Osteoblast (primary cell): ENCODE data around the gene BIRC5. TPM values are rescaled to one million over a fixed set of nuclear protein-coding genes. Genes with fewer than 3 reads are reported as not detected.
A peak's percentile ranks its signal among the peaks of the same experiment; 100 is the strongest.

Source experiments
- DNase-seq: peaks from one replicate; pipeline ENCODE4 v3.0.0; 2011; ENCODE audit warnings: low spot score, mixed read lengths; ENCODE audit not compliant: insufficient read length; ENCODE audit errors: missing footprints
- H2AFZ ChIP-seq: 2 replicates; pipeline ENCODE4 v1.6.0; 2011; ENCODE audit warnings: mild to moderate bottlenecking, low read length
- H3K27ac ChIP-seq: 2 replicates; pipeline ENCODE4 v1.5.1; 2011; ENCODE audit warnings: mild to moderate bottlenecking, low read depth, low read length, moderate library complexity
- H3K27me3 ChIP-seq: 2 replicates; pipeline ENCODE4 v1.6.0; 2012; ENCODE audit warnings: mild to moderate bottlenecking, control low read depth, inconsistent platforms, low read length, moderate library complexity; ENCODE audit not compliant: insufficient read depth
- H3K36me3 ChIP-seq: 2 replicates; pipeline ENCODE4 v1.5.1; 2011; ENCODE audit warnings: mild to moderate bottlenecking, low read length, control low read depth, moderate library complexity; ENCODE audit not compliant: insufficient read depth
- H3K4me1 ChIP-seq: 2 replicates; pipeline ENCODE4 v1.5.1; 2011; ENCODE audit warnings: mild to moderate bottlenecking, low read length, control low read depth, moderate library complexity; ENCODE audit not compliant: insufficient read depth
- H3K4me2 ChIP-seq: 2 replicates; pipeline ENCODE4 v1.6.0; 2011; ENCODE audit warnings: mild to moderate bottlenecking, low read length; ENCODE audit not compliant: insufficient read depth
- H3K4me3 ChIP-seq: fragments of 200-600 bp; sonication (generic); 3 replicates; pipeline ENCODE4 v1.5.1; 2012; ENCODE audit warnings: mild to moderate bottlenecking, low read length, inconsistent platforms; ENCODE audit not compliant: insufficient read depth
- H3K79me2 ChIP-seq: 2 replicates; pipeline ENCODE4 v1.6.0; 2012; ENCODE audit warnings: mild to moderate bottlenecking, low read length, control low read depth, inconsistent platforms; ENCODE audit not compliant: insufficient read depth
- H3K9me3 ChIP-seq: 2 replicates; pipeline ENCODE4 v1.5.1; 2011; ENCODE audit warnings: low read depth, low read length, control low read depth
- H4K20me1 ChIP-seq: 2 replicates; pipeline ENCODE4 v1.6.0; 2012; ENCODE audit warnings: mild to moderate bottlenecking, low read length, control low read depth; ENCODE audit not compliant: insufficient read depth
- CTCF ChIP-seq: IDR thresholded peaks from 2 replicates; pipeline ENCODE4 v1.5.1; 2011; ENCODE audit warnings: mild to moderate bottlenecking, low read depth, low read length, moderate library complexity; ENCODE audit errors: extremely low read depth
- total RNA-seq: library from RNA; depleted of rRNA; stranded (reverse); fragments of >200 nt; gene quantifications from 2 replicates; pipeline ENCODE4 v1.2.3, GENCODE V29; 2012

BIRC5 gene
- total RNA-seq, 1 donor: 8.0 TPM

GRCh38 chr17:78204387-78205123 is 9.5 kb upstream of the BIRC5 start:
- no peaks in the 10 kb centered on the region for H4K20me1 ChIP-seq
- H3K4me2 ChIP-seq: no peak overlapping the region
- no peaks in the 10 kb centered on the region for H3K36me3 ChIP-seq
- no peak overlapping the region for H3K4me3 ChIP-seq
- H3K9me3 ChIP-seq: no peaks in the 10 kb centered on the region
- no peaks in the 10 kb centered on the region for H3K4me1 ChIP-seq
- no peak overlapping the region for H3K27ac ChIP-seq
- H3K79me2 ChIP-seq: no peaks in the 10 kb centered on the region
- no peak overlapping the region for H2AFZ ChIP-seq
- TF ChIP-seq CTCF: no peak
- peak; percentile 34 for DNase-seq
- no peaks in the 10 kb centered on the region for H3K27me3 ChIP-seq

- Histone ChIP-seq H3K79me2 (no peaks in the 10 kb centered on the region), H4K20me1 (no peaks in the 10 kb centered on the region), H3K27ac (no peak overlapping the region), H3K36me3 (no peaks in the 10 kb centered on the region), H3K4me1 (no peaks in the 10 kb centered on the region), H3K27me3 (no peaks in the 10 kb centered on the region), H3K4me3 (no peak overlapping the region), H3K9me3 (no peaks in the 10 kb centered on the region), H3K4me2 (no peak overlapping the region), H2AFZ (no peak overlapping the region)
- DNase-seq: peak; percentile 55
- TF ChIP-seq CTCF: no peak
These were observed 8.8 kb upstream of the BIRC5 start for GRCh38 chr17:78205124-78205775.

- no peak overlapping the region for H2AFZ ChIP-seq
- no peaks in the 10 kb centered on the region for H3K9me3 ChIP-seq
- H3K4me1 ChIP-seq: no peaks in the 10 kb centered on the region
- no peak for TF ChIP-seq CTCF
- no peak overlapping the region for H3K27ac ChIP-seq
- no peaks in the 10 kb centered on the region for H3K36me3 ChIP-seq
- no peaks in the 10 kb centered on the region for H4K20me1 ChIP-seq
- no peak overlapping the region for H3K4me2 ChIP-seq
- DNase-seq: no peak
- H3K4me3 ChIP-seq: no peak overlapping the region
- no peaks in the 10 kb centered on the region for H3K27me3 ChIP-seq
- no peaks in the 10 kb centered on the region for H3K79me2 ChIP-seq
These were observed 7.8 kb upstream of the BIRC5 start for GRCh38 chr17:78206298-78206697.

GRCh38 chr17:78208486-78208885 is 5.6 kb upstream of the BIRC5 start:
- Histone ChIP-seq H2AFZ (no peak overlapping the region), H3K27ac (no peak overlapping the region), H3K36me3 (no peaks in the 10 kb centered on the region), H3K4me3 (no peak overlapping the region), H3K4me2 (no peak overlapping the region), H3K9me3 (no peaks in the 10 kb centered on the region), H3K27me3 (no peaks in the 10 kb centered on the region), H3K4me1 (no peaks in the 10 kb centered on the region), H4K20me1 (no peaks in the 10 kb centered on the region), H3K79me2 (no peaks in the 10 kb centered on the region)
- TF ChIP-seq CTCF: no peak
- DNase-seq: peak; percentile 35
